H9 (cell line): Measurements from ENCODE around the gene NHS. TPM values are rescaled to one million over a fixed set of nuclear protein-coding genes. Genes with fewer than 3 reads are reported as not detected.

Experiments
- DNase-seq: peaks from one replicate; pipeline ENCODE4 v3.0.0-alpha.2; 2017
- H2AFZ ChIP-seq: one replicate; pipeline ENCODE4 v1.6.1; 2013; ENCODE audit warnings: mild to moderate bottlenecking, low read length, control low read depth, moderate library complexity
- H2AK5ac ChIP-seq: 2 replicates; pipeline ENCODE4 v1.6.1; 2013; ENCODE audit warnings: low read length, control low read depth, mixed read lengths; ENCODE audit not compliant: insufficient read length
- H2BK120ac ChIP-seq: one replicate; pipeline ENCODE4 v1.6.1; 2013; ENCODE audit warnings: low read depth, mild to moderate bottlenecking, low read length, control low read depth, inconsistent platforms; ENCODE audit not compliant: poor library complexity, severe bottlenecking
- H2BK12ac ChIP-seq: 2 replicates; pipeline ENCODE4 v1.6.1; 2013; ENCODE audit warnings: low read length, control low read depth, mixed read lengths, low read depth; ENCODE audit not compliant: insufficient read length
- H2BK15ac ChIP-seq: 2 replicates; pipeline ENCODE4 v1.6.1; 2013; ENCODE audit warnings: low read depth, low read length, control low read depth
- H2BK20ac ChIP-seq: one replicate; pipeline ENCODE4 v1.6.1; 2013; ENCODE audit warnings: low read depth, mild to moderate bottlenecking, low read length, control low read depth, inconsistent platforms; ENCODE audit not compliant: poor library complexity, severe bottlenecking
- H2BK5ac ChIP-seq: 2 replicates; pipeline ENCODE4 v1.6.1; 2013; ENCODE audit warnings: low read length, control low read depth, mixed read lengths; ENCODE audit not compliant: insufficient read length
- H3K14ac ChIP-seq: 2 replicates; pipeline ENCODE4 v1.6.1; 2013; ENCODE audit warnings: low read length, control low read depth; ENCODE audit not compliant: insufficient read depth
- H3K18ac ChIP-seq: 2 replicates; pipeline ENCODE4 v1.6.1; 2013; ENCODE audit warnings: low read depth, mild to moderate bottlenecking, mixed read lengths, low read length, control low read depth; ENCODE audit not compliant: insufficient read length
- H3K23ac ChIP-seq: 2 replicates; pipeline ENCODE4 v1.6.1; 2013; ENCODE audit warnings: low read length, control low read depth, mixed read lengths, low read depth; ENCODE audit not compliant: insufficient read length
- H3K23me2 ChIP-seq: 2 replicates; pipeline ENCODE4 v1.6.1; 2013; ENCODE audit warnings: low read depth, mild to moderate bottlenecking, mixed read lengths, low read length, control low read depth; ENCODE audit not compliant: insufficient read length, poor library complexity, severe bottlenecking
- H3K27ac ChIP-seq: 2 replicates; pipeline ENCODE4 v1.5.1; 2013; ENCODE audit warnings: low read length, control low read depth, mixed read lengths, low read depth; ENCODE audit not compliant: insufficient read length
- H3K27me3 ChIP-seq: 2 replicates; pipeline ENCODE4 v1.6.1; 2013; ENCODE audit warnings: low read length, control low read depth, inconsistent platforms; ENCODE audit not compliant: insufficient read depth
- H3K4ac ChIP-seq: 2 replicates; pipeline ENCODE4 v1.6.1; 2013; ENCODE audit warnings: low read depth, mild to moderate bottlenecking, control low read depth, inconsistent platforms, low read length, moderate library complexity
- H3K4me1 ChIP-seq: 2 replicates; pipeline ENCODE4 v1.6.1; 2013; ENCODE audit warnings: low read length, control low read depth, inconsistent platforms; ENCODE audit not compliant: insufficient read depth
- H3K4me2 ChIP-seq: 2 replicates; pipeline ENCODE4 v1.6.1; 2013; ENCODE audit warnings: low read length, control low read depth, mixed read lengths; ENCODE audit not compliant: insufficient read length, insufficient read depth
- H3K56ac ChIP-seq: 2 replicates; pipeline ENCODE4 v1.6.1; 2013; ENCODE audit warnings: low read depth, mild to moderate bottlenecking, mixed read lengths, low read length, control low read depth; ENCODE audit not compliant: insufficient read length
- H3K79me1 ChIP-seq: 2 replicates; pipeline ENCODE4 v1.6.1; 2013; ENCODE audit warnings: low read depth, mild to moderate bottlenecking, moderate library complexity, low read length, control low read depth, inconsistent platforms; ENCODE audit not compliant: insufficient read depth, poor library complexity, severe bottlenecking
- H3K79me2 ChIP-seq: 2 replicates; pipeline ENCODE4 v1.6.1; 2013; ENCODE audit warnings: low read length, control low read depth, inconsistent platforms; ENCODE audit not compliant: insufficient read depth
- H3K9ac ChIP-seq: 2 replicates; pipeline ENCODE4 v1.6.1; 2013; ENCODE audit warnings: low read length, control low read depth, mixed read lengths; ENCODE audit not compliant: insufficient read length; ENCODE audit errors: extremely low read depth
- H3K9me3 ChIP-seq: one replicate; pipeline ENCODE4 v1.6.1; 2013; ENCODE audit warnings: low read depth, low read length, inconsistent platforms; ENCODE audit not compliant: control insufficient read depth
- H3T11ph ChIP-seq: one replicate; pipeline ENCODE4 v1.6.1; 2013; ENCODE audit warnings: mild to moderate bottlenecking, low read length, control low read depth, inconsistent platforms
- H4K20me1 ChIP-seq: one replicate; pipeline ENCODE4 v1.6.1; 2013; ENCODE audit not compliant: control insufficient read depth, insufficient read length, insufficient read depth
- H4K5ac ChIP-seq: 2 replicates; pipeline ENCODE4 v1.6.1; 2013; ENCODE audit warnings: low read depth, mild to moderate bottlenecking, mixed read lengths, low read length, control low read depth; ENCODE audit not compliant: insufficient read length
- H4K8ac ChIP-seq: replicated peaks from 2 replicates; pipeline ENCODE4 v1.6.1; 2013; ENCODE audit warnings: low read length, control low read depth, mixed read lengths, low read depth; ENCODE audit not compliant: insufficient read length
- H4K91ac ChIP-seq: 2 replicates; pipeline ENCODE4 v1.6.1; 2013; ENCODE audit warnings: low read depth, mild to moderate bottlenecking, moderate library complexity, mixed read lengths, low read length, control low read depth; ENCODE audit not compliant: insufficient read length
- H3K27ac Mint-ChIP-seq, 3 experiments: 2 replicates in 2 of 3; 3 replicates in 1 of 3; pipeline ENCODE4 v1.8.0; 2020 to 2021; ENCODE audit warnings: mixed read lengths in 3 of 3, mild to moderate bottlenecking in 1 of 3, moderate library complexity in 1 of 3
- H3K27me3 Mint-ChIP-seq: 2 replicates; pipeline ENCODE4 v1.8.0; 2021; ENCODE audit warnings: low read depth, mild to moderate bottlenecking, moderate library complexity, mixed read lengths
- H3K36me3 Mint-ChIP-seq, 3 experiments: 2 replicates in 2 of 3; 3 replicates in 1 of 3; pipeline ENCODE4 v1.8.0; 2020 to 2021; ENCODE audit warnings: low read depth in 3 of 3, mixed read lengths in 3 of 3; ENCODE audit not compliant: insufficient read depth in 1 of 3
- H3K4me1 Mint-ChIP-seq, 2 experiments: 2 replicates each; pipeline ENCODE4 v1.8.0; 2020; ENCODE audit warnings: mixed read lengths in 2 of 2
- H3K4me3 Mint-ChIP-seq, 2 experiments: 2 replicates in 1 of 2; 3 replicates in 1 of 2; pipeline ENCODE4 v1.8.0; 2020 to 2021; ENCODE audit warnings: mild to moderate bottlenecking in 2 of 2, mixed read lengths in 2 of 2, moderate library complexity in 1 of 2
- H3K9me3 Mint-ChIP-seq, 2 experiments: 2 replicates in 1 of 2; 3 replicates in 1 of 2; pipeline ENCODE4 v1.8.0; 2020; ENCODE audit warnings: mild to moderate bottlenecking in 2 of 2, mixed read lengths in 2 of 2, moderate library complexity in 1 of 2
- CTCF ChIP-seq: fragments of 200-600 bp; sonication (generic); conservative IDR thresholded peaks from 3 replicates; pipeline ENCODE4 v1.8.0; 2021; ENCODE audit warnings: antibody characterized with exemption, mild to moderate bottlenecking
- WGBS: extraction: QIAGEN DNeasy Blood & Tissue Kit; methylation state at CpG from one replicate; pipeline ENCODE4 v1.1.7; 2013; ENCODE audit warnings: missing lambda C conversion rate, low lambda C conversion rate, mixed read lengths; ENCODE audit not compliant: insufficient read length; ENCODE audit errors: extremely low coverage; 5-methylcytosine and 5-hydroxymethylcytosine counted together
- total RNA-seq: library from RNA; stranded (reverse); gene quantifications from 2 replicates; pipeline ENCODE4 v1.2.1, GENCODE V29; 2021

The NHS gene
- total RNA-seq, 1 experiment from 2014 or later, result 8.7 TPM

GRCh38 chrX:17542123-17542522 is 167.1 kb downstream of the NHS start:
- H3K4me3 Mint-ChIP-seq, result no peak overlapping the region; a peak in 1 of 5 replicates
- no peaks in the 10 kb centered on the region for H3K36me3 Mint-ChIP-seq
- no peak overlapping the region for H3K23ac ChIP-seq
- H3K9me3 Mint-ChIP-seq, result no peaks in the 10 kb centered on the region
- H3K4me2 ChIP-seq, result no peak overlapping the region
- no peak overlapping the region for H3K14ac ChIP-seq
- no peak overlapping the region for H2BK120ac ChIP-seq
- no peaks in the 10 kb centered on the region for H3K79me2 ChIP-seq
- H2BK20ac ChIP-seq, result no peak overlapping the region
- H4K5ac ChIP-seq, result no peak overlapping the region
- no peaks in the 10 kb centered on the region for H3K9me3 ChIP-seq
- no peak overlapping the region for H3K27ac Mint-ChIP-seq
- H3K9ac ChIP-seq, result no peak overlapping the region
- no peaks in the 10 kb centered on the region for H3K23me2 ChIP-seq
- H3K27me3 ChIP-seq, result no peaks in the 10 kb centered on the region
- H3K4me1 Mint-ChIP-seq, result peaks cover 49 to 57% of the 10 kb centered on the region in 2 experiments
- H4K8ac ChIP-seq, result no peak overlapping the region
- H3K4ac ChIP-seq, result no peak overlapping the region
- TF ChIP-seq CTCF, result no peak
- no peak overlapping the region for H3K18ac ChIP-seq
- DNase-seq, result no peak
- no peak overlapping the region for H2AK5ac ChIP-seq
- H3K79me1 ChIP-seq, result no peaks in the 10 kb centered on the region
- no peak overlapping the region for H2BK12ac ChIP-seq
- H2BK5ac ChIP-seq, result no peak overlapping the region
- H4K20me1 ChIP-seq, result no peaks in the 10 kb centered on the region
- peaks cover 2% of the 10 kb centered on the region; the same call in 1 of the 2 replicates for H3K27me3 Mint-ChIP-seq
- H4K91ac ChIP-seq, result no peak overlapping the region
- WGBS, result no CpG with 5 or more reads among the region's 3 CpGs
- no peak overlapping the region for H3K56ac ChIP-seq
- no peaks in the 10 kb centered on the region; the same call in 1 of the 2 replicates for H3K4me1 ChIP-seq
- no peak overlapping the region for H2BK15ac ChIP-seq
- H3T11ph ChIP-seq, result no peak overlapping the region
- H2AFZ ChIP-seq, result no peak overlapping the region
- H3K27ac ChIP-seq, result no peak overlapping the region
